IPS DF 4.7 (cell line): ENCODE data around the gene DLG1.

Experiments
- DNase-seq: peaks from one replicate; pipeline ENCODE4 v3.0.0-alpha.2; 2013; ENCODE audit warnings: low spot score; ENCODE audit errors: extremely low read depth

The DLG1 gene

GRCh38 chr3:197019021-197019420 is 279.4 kb downstream of the DLG1 start:
- no peak for DNase-seq

- no peak for DNase-seq
Observed at GRCh38 chr3:197017003-197017402, 281.4 kb downstream of the DLG1 start.

GRCh38 chr3:197015790-197016736 is 282.3 kb downstream of the DLG1 start:
- no peak for DNase-seq

- no peak for DNase-seq
Observed at GRCh38 chr3:197014942-197015575, 283.4 kb downstream of the DLG1 start.

GRCh38 chr3:197014024-197014423 is 284.4 kb downstream of the DLG1 start:
- DNase-seq: no peak

GRCh38 chr3:197012540-197012883 is 285.9 kb downstream of the DLG1 start:
- no peak for DNase-seq

GRCh38 chr3:197011780-197012539 is 286.5 kb downstream of the DLG1 start:
- no peak for DNase-seq

- DNase-seq: no peak
Observed at GRCh38 chr3:197010556-197011351, 287.7 kb downstream of the DLG1 start.

- no peak for DNase-seq
Observed at GRCh38 chr3:197009532-197010019, 288.8 kb downstream of the DLG1 start.

GRCh38 chr3:197008436-197009209 is 289.8 kb downstream of the DLG1 start:
- DNase-seq: no peak

GRCh38 chr3:197007953-197008352 is 290.5 kb downstream of the DLG1 start:
- no peak for DNase-seq

- no peak for DNase-seq
Observed at GRCh38 chr3:197007296-197007940, 291.0 kb downstream of the DLG1 start.

GRCh38 chr3:197006860-197007259 is 291.6 kb downstream of the DLG1 start:
- no peak for DNase-seq

- no peak for DNase-seq
Observed at GRCh38 chr3:197006446-197006845, 292.0 kb downstream of the DLG1 start.

GRCh38 chr3:197003461-197004385 is 294.7 kb downstream of the DLG1 start:
- no peak for DNase-seq

GRCh38 chr3:197002701-197003454 is 295.5 kb downstream of the DLG1 start:
- DNase-seq: no peak

GRCh38 chr3:197001972-197002700 is 296.3 kb downstream of the DLG1 start:
- DNase-seq: no peak
